H9 (cell line): ENCODE data around the gene COPG1. TPM values are rescaled to one million over a fixed set of nuclear protein-coding genes. Genes with fewer than 3 reads are reported as not detected.

Experiments used
- DNase-seq: peaks from one replicate; pipeline ENCODE4 v3.0.0-alpha.2; 2017
- H2AFZ ChIP-seq: one replicate; pipeline ENCODE4 v1.6.1; 2013; ENCODE audit warnings: mild to moderate bottlenecking, low read length, control low read depth, moderate library complexity
- H2AK5ac ChIP-seq: 2 replicates; pipeline ENCODE4 v1.6.1; 2013; ENCODE audit warnings: low read length, control low read depth, mixed read lengths; ENCODE audit not compliant: insufficient read length
- H2BK120ac ChIP-seq: one replicate; pipeline ENCODE4 v1.6.1; 2013; ENCODE audit warnings: low read depth, mild to moderate bottlenecking, low read length, control low read depth, inconsistent platforms; ENCODE audit not compliant: poor library complexity, severe bottlenecking
- H2BK12ac ChIP-seq: 2 replicates; pipeline ENCODE4 v1.6.1; 2013; ENCODE audit warnings: low read length, control low read depth, mixed read lengths, low read depth; ENCODE audit not compliant: insufficient read length
- H2BK15ac ChIP-seq: 2 replicates; pipeline ENCODE4 v1.6.1; 2013; ENCODE audit warnings: low read depth, low read length, control low read depth
- H2BK20ac ChIP-seq: one replicate; pipeline ENCODE4 v1.6.1; 2013; ENCODE audit warnings: low read depth, mild to moderate bottlenecking, low read length, control low read depth, inconsistent platforms; ENCODE audit not compliant: poor library complexity, severe bottlenecking
- H2BK5ac ChIP-seq: 2 replicates; pipeline ENCODE4 v1.6.1; 2013; ENCODE audit warnings: low read length, control low read depth, mixed read lengths; ENCODE audit not compliant: insufficient read length
- H3K14ac ChIP-seq: 2 replicates; pipeline ENCODE4 v1.6.1; 2013; ENCODE audit warnings: low read length, control low read depth; ENCODE audit not compliant: insufficient read depth
- H3K18ac ChIP-seq: 2 replicates; pipeline ENCODE4 v1.6.1; 2013; ENCODE audit warnings: low read depth, mild to moderate bottlenecking, mixed read lengths, low read length, control low read depth; ENCODE audit not compliant: insufficient read length
- H3K23ac ChIP-seq: 2 replicates; pipeline ENCODE4 v1.6.1; 2013; ENCODE audit warnings: low read length, control low read depth, mixed read lengths, low read depth; ENCODE audit not compliant: insufficient read length
- H3K23me2 ChIP-seq: 2 replicates; pipeline ENCODE4 v1.6.1; 2013; ENCODE audit warnings: low read depth, mild to moderate bottlenecking, mixed read lengths, low read length, control low read depth; ENCODE audit not compliant: insufficient read length, poor library complexity, severe bottlenecking
- H3K27ac ChIP-seq: 2 replicates; pipeline ENCODE4 v1.5.1; 2013; ENCODE audit warnings: low read length, control low read depth, mixed read lengths, low read depth; ENCODE audit not compliant: insufficient read length
- H3K27me3 ChIP-seq: 2 replicates; pipeline ENCODE4 v1.6.1; 2013; ENCODE audit warnings: low read length, control low read depth, inconsistent platforms; ENCODE audit not compliant: insufficient read depth
- H3K4ac ChIP-seq: 2 replicates; pipeline ENCODE4 v1.6.1; 2013; ENCODE audit warnings: low read depth, mild to moderate bottlenecking, control low read depth, inconsistent platforms, low read length, moderate library complexity
- H3K4me1 ChIP-seq: 2 replicates; pipeline ENCODE4 v1.6.1; 2013; ENCODE audit warnings: low read length, control low read depth, inconsistent platforms; ENCODE audit not compliant: insufficient read depth
- H3K4me2 ChIP-seq: 2 replicates; pipeline ENCODE4 v1.6.1; 2013; ENCODE audit warnings: low read length, control low read depth, mixed read lengths; ENCODE audit not compliant: insufficient read length, insufficient read depth
- H3K56ac ChIP-seq: 2 replicates; pipeline ENCODE4 v1.6.1; 2013; ENCODE audit warnings: low read depth, mild to moderate bottlenecking, mixed read lengths, low read length, control low read depth; ENCODE audit not compliant: insufficient read length
- H3K79me1 ChIP-seq: 2 replicates; pipeline ENCODE4 v1.6.1; 2013; ENCODE audit warnings: low read depth, mild to moderate bottlenecking, moderate library complexity, low read length, control low read depth, inconsistent platforms; ENCODE audit not compliant: insufficient read depth, poor library complexity, severe bottlenecking
- H3K79me2 ChIP-seq: 2 replicates; pipeline ENCODE4 v1.6.1; 2013; ENCODE audit warnings: low read length, control low read depth, inconsistent platforms; ENCODE audit not compliant: insufficient read depth
- H3K9ac ChIP-seq: 2 replicates; pipeline ENCODE4 v1.6.1; 2013; ENCODE audit warnings: low read length, control low read depth, mixed read lengths; ENCODE audit not compliant: insufficient read length; ENCODE audit errors: extremely low read depth
- H3K9me3 ChIP-seq: one replicate; pipeline ENCODE4 v1.6.1; 2013; ENCODE audit warnings: low read depth, low read length, inconsistent platforms; ENCODE audit not compliant: control insufficient read depth
- H3T11ph ChIP-seq: one replicate; pipeline ENCODE4 v1.6.1; 2013; ENCODE audit warnings: mild to moderate bottlenecking, low read length, control low read depth, inconsistent platforms
- H4K20me1 ChIP-seq: one replicate; pipeline ENCODE4 v1.6.1; 2013; ENCODE audit not compliant: control insufficient read depth, insufficient read length, insufficient read depth
- H4K5ac ChIP-seq: 2 replicates; pipeline ENCODE4 v1.6.1; 2013; ENCODE audit warnings: low read depth, mild to moderate bottlenecking, mixed read lengths, low read length, control low read depth; ENCODE audit not compliant: insufficient read length
- H4K8ac ChIP-seq: replicated peaks from 2 replicates; pipeline ENCODE4 v1.6.1; 2013; ENCODE audit warnings: low read length, control low read depth, mixed read lengths, low read depth; ENCODE audit not compliant: insufficient read length
- H4K91ac ChIP-seq: 2 replicates; pipeline ENCODE4 v1.6.1; 2013; ENCODE audit warnings: low read depth, mild to moderate bottlenecking, moderate library complexity, mixed read lengths, low read length, control low read depth; ENCODE audit not compliant: insufficient read length
- H3K27ac Mint-ChIP-seq, 3 experiments: 2 replicates in 2 of 3; 3 replicates in 1 of 3; pipeline ENCODE4 v1.8.0; 2020 to 2021; ENCODE audit warnings: mixed read lengths in 3 of 3, mild to moderate bottlenecking in 1 of 3, moderate library complexity in 1 of 3
- H3K27me3 Mint-ChIP-seq: 2 replicates; pipeline ENCODE4 v1.8.0; 2021; ENCODE audit warnings: low read depth, mild to moderate bottlenecking, moderate library complexity, mixed read lengths
- H3K36me3 Mint-ChIP-seq, 3 experiments: 2 replicates in 2 of 3; 3 replicates in 1 of 3; pipeline ENCODE4 v1.8.0; 2020 to 2021; ENCODE audit warnings: low read depth in 3 of 3, mixed read lengths in 3 of 3; ENCODE audit not compliant: insufficient read depth in 1 of 3
- H3K4me1 Mint-ChIP-seq, 2 experiments: 2 replicates each; pipeline ENCODE4 v1.8.0; 2020; ENCODE audit warnings: mixed read lengths in 2 of 2
- H3K4me3 Mint-ChIP-seq, 2 experiments: 2 replicates in 1 of 2; 3 replicates in 1 of 2; pipeline ENCODE4 v1.8.0; 2020 to 2021; ENCODE audit warnings: mild to moderate bottlenecking in 2 of 2, mixed read lengths in 2 of 2, moderate library complexity in 1 of 2
- H3K9me3 Mint-ChIP-seq, 2 experiments: 2 replicates in 1 of 2; 3 replicates in 1 of 2; pipeline ENCODE4 v1.8.0; 2020; ENCODE audit warnings: mild to moderate bottlenecking in 2 of 2, mixed read lengths in 2 of 2, moderate library complexity in 1 of 2
- WGBS: extraction: QIAGEN DNeasy Blood & Tissue Kit; methylation state at CpG from one replicate; pipeline ENCODE4 v1.1.7; 2013; ENCODE audit warnings: missing lambda C conversion rate, low lambda C conversion rate, mixed read lengths; ENCODE audit not compliant: insufficient read length; ENCODE audit errors: extremely low coverage; 5-methylcytosine and 5-hydroxymethylcytosine counted together
- total RNA-seq: library from RNA; stranded (reverse); gene quantifications from 2 replicates; pipeline ENCODE4 v1.2.1, GENCODE V29; 2021
- TF ChIP-seq, protein P1 (sequence below): fragments of 200-600 bp; sonication (generic); conservative IDR thresholded peaks from 3 replicates; pipeline ENCODE4 v1.8.0; 2021; ENCODE audit warnings: antibody characterized with exemption, mild to moderate bottlenecking

The COPG1 gene
- total RNA-seq, 1 experiment from 2014 or later = 147 TPM

DNA sequence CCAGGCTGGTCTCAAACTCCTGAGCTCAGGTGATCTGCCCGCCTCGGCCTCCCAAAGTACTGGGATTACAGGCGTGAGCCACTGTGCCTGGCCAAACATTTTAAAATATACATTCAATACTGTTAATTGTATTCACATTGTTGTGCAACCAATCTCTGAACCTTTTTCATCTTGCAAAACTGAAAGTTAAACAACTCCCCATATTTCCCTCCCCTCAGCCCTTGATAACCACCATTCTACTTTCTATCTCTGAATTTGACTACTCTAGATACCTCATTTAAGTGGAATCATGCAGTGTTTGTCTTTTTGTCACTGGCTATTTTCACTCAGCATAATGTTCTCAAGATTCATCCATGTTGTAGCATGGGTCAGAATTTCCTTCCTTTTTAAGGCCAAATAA lies 59.2 kb downstream of the COPG1 start:
- H2BK15ac ChIP-seq = no peak overlapping the region
- no peak overlapping the region for H3K23ac ChIP-seq
- no peak overlapping the region for H2BK20ac ChIP-seq
- H2BK5ac ChIP-seq = no peak overlapping the region
- H3T11ph ChIP-seq = no peak overlapping the region
- Mint-ChIP-seq H3K4me3 (no peak overlapping the region; a peak in 1 of 5 replicates), H3K4me1 (peaks cover 25 to 34% of the 10 kb centered on the region in 2 experiments), H3K9me3 (no peaks in the 10 kb centered on the region; a peak in 2 of 5 replicates), H3K36me3 (peaks cover 5 to 12% (median 11%) of the 10 kb centered on the region in 3 experiments; a peak in 6 of 7 replicates), H3K27ac (no peak overlapping the region), H3K27me3 (peaks cover 3% of the 10 kb centered on the region; the same call in 1 of the 2 replicates)
- no peak overlapping the region for H2AFZ ChIP-seq
- no peak overlapping the region for H3K56ac ChIP-seq
- H3K4ac ChIP-seq = no peak overlapping the region
- no peaks in the 10 kb centered on the region for H3K23me2 ChIP-seq
- no peak overlapping the region for H3K18ac ChIP-seq
- H4K5ac ChIP-seq = no peak overlapping the region
- no CpG with 5 or more reads among the region's 3 CpGs for WGBS
- DNase-seq = no peak
- H3K79me1 ChIP-seq = no peaks in the 10 kb centered on the region
- no peak overlapping the region for H3K14ac ChIP-seq
- no peak overlapping the region for H3K4me2 ChIP-seq
- no peaks in the 10 kb centered on the region for H4K20me1 ChIP-seq
- H2BK120ac ChIP-seq = no peak overlapping the region
- H2AK5ac ChIP-seq = no peak overlapping the region
- H2BK12ac ChIP-seq = no peak overlapping the region
- no peaks in the 10 kb centered on the region for H3K79me2 ChIP-seq
- H3K4me1 ChIP-seq = peaks cover 5% of the 10 kb centered on the region; the same call in 1 of the 2 replicates
- H4K91ac ChIP-seq = no peak overlapping the region
- no peaks in the 10 kb centered on the region for H3K9me3 ChIP-seq
- no peak overlapping the region for H3K27ac ChIP-seq
- no peak overlapping the region for H4K8ac ChIP-seq
- H3K9ac ChIP-seq = no peak overlapping the region
- no peaks in the 10 kb centered on the region for H3K27me3 ChIP-seq
- TF ChIP-seq, protein P1, sequence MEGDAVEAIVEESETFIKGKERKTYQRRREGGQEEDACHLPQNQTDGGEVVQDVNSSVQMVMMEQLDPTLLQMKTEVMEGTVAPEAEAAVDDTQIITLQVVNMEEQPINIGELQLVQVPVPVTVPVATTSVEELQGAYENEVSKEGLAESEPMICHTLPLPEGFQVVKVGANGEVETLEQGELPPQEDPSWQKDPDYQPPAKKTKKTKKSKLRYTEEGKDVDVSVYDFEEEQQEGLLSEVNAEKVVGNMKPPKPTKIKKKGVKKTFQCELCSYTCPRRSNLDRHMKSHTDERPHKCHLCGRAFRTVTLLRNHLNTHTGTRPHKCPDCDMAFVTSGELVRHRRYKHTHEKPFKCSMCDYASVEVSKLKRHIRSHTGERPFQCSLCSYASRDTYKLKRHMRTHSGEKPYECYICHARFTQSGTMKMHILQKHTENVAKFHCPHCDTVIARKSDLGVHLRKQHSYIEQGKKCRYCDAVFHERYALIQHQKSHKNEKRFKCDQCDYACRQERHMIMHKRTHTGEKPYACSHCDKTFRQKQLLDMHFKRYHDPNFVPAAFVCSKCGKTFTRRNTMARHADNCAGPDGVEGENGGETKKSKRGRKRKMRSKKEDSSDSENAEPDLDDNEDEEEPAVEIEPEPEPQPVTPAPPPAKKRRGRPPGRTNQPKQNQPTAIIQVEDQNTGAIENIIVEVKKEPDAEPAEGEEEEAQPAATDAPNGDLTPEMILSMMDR = no peak
